GM21825 (cell line): Measurements from ENCODE around the gene PIP4K2B.

Experiments used
- ATAC-seq: cut with Tn5 transposase; IDR thresholded peaks from one replicate; pipeline ENCODE4 v1.9.1; 2021; ENCODE audit warnings: mild to moderate bottlenecking, moderate library complexity; ENCODE audit not compliant: unreplicated experiment

Gene PIP4K2B

GRCh38 chr17:38779965-38780752, 19.2 kb downstream of the PIP4K2B start:
- ATAC-seq = no peak

DNA sequence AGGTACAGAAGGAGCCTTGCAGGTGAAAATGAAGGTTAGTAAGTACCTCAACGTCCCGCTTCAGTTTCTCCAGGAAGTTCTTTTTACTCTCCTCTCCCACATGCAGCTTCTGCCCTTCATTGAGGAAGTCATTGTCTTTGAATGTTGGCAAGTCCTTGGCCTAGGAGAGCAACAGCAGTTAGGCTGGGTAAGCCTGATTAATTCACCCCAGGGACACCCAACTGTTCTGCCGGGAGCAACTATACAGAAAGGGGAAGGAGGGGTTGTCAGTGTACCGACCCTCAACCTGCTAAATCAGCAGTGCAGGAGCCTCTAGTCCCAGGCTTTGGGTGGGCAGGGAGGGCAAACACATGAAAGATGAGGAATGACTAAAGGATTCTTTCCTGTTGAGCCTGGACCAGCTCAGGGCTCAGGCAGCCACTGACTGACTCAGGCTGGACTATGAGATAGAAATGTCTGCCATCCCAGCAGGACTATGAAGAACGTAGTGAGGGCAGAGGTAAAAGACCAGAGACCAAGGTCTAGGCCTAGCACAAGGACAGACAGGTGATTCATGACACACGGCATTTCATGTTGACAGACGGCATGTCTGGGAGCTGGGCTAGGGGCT, 21.6 kb downstream of the PIP4K2B start:
- ATAC-seq = no peak

GRCh38 chr17:38773258-38773657, 26.1 kb downstream of the PIP4K2B start:
- no peak for ATAC-seq

GRCh38 chr17:38768417-38768816, 30.9 kb downstream of the PIP4K2B start:
- no peak for ATAC-seq

- no peak for ATAC-seq
These were observed 33.0 kb downstream of the PIP4K2B start for GRCh38 chr17:38766341-38766740.

DNA sequence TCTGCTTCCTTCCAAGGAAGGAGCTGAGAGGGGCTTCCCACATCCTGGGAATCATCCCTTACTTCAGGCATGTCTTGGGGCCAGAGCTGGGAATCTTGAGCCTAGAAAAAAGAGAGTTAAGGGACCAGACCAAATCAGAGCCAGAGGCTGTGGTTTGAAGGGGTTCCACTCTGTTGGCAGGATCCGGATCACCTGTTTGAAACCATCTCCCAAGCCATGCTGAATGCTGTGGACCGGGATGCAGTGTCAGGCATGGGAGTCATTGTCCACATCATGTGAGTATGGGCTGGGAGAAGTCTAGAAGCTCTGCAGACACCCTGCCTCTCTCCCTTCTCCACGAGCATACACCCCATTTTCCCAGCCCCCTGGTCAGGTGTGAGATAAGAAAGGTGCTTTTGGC, 37.1 kb downstream of the PIP4K2B start:
- no peak for ATAC-seq

DNA sequence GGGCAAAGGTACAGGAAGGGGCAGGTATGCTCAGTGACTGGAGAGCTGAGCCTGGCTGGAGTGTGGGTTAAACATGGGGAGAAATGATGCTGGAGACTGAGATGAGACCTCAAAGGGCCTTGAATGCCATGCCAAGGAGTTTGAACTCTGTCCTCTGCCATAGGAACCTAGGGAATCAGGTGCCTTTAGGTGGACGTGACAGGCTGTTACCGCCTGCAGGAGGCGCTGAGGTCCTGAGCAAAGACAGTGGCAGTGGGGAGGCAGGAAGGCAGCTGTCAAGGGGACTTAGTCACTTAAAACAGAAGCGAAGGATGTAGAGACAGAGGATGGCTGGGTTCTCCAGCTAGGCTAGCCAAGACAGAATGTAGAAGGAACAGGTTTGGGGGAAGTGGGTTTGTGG, 37.7 kb downstream of the PIP4K2B start:
- no peak for ATAC-seq

GRCh38 chr17:38753071-38753506, 46.3 kb downstream of the PIP4K2B start:
- no peak for ATAC-seq

GRCh38 chr17:38752308-38753070, 46.9 kb downstream of the PIP4K2B start, which contains the start of gene PSMB3:
TSS of gene PSMB3 (plus strand) at chr17:38752741. CDS start at chr17:38752827, 86 bp downstream.
- ATAC-seq = peak; percentile 75

DNA sequence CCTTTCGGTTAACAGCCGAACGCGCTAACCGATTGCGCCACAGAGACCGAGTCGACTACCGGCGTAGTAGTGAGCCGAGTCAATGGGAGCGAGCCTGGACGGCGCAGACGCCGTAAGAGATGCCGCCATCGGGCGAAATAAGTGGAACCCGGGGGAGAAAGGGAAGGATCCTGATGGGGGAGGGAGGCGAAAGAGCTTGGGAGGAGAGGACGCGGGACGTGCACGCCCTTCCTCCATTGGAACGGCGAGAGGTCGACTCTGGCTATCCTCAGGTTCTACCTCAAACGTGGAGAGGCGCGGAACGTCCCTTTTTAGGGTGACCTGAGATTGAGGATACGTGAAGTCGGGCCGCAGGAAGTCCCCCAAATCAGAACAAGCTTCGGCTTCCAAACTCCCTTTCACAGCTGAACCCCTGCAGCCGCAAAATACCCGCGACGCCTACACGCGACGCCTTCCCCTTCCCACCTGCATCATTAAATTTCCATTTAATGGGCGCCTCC, 47.5 kb downstream of the PIP4K2B start:
- ATAC-seq = peak; percentile 30

- ATAC-seq = no peak
These were observed 48.1 kb downstream of the PIP4K2B start for GRCh38 chr17:38751144-38751807.

- ATAC-seq = no peak
These were observed 48.8 kb downstream of the PIP4K2B start for GRCh38 chr17:38750312-38751121.

GRCh38 chr17:38750044-38750311, 49.4 kb downstream of the PIP4K2B start:
- no peak for ATAC-seq

DNA sequence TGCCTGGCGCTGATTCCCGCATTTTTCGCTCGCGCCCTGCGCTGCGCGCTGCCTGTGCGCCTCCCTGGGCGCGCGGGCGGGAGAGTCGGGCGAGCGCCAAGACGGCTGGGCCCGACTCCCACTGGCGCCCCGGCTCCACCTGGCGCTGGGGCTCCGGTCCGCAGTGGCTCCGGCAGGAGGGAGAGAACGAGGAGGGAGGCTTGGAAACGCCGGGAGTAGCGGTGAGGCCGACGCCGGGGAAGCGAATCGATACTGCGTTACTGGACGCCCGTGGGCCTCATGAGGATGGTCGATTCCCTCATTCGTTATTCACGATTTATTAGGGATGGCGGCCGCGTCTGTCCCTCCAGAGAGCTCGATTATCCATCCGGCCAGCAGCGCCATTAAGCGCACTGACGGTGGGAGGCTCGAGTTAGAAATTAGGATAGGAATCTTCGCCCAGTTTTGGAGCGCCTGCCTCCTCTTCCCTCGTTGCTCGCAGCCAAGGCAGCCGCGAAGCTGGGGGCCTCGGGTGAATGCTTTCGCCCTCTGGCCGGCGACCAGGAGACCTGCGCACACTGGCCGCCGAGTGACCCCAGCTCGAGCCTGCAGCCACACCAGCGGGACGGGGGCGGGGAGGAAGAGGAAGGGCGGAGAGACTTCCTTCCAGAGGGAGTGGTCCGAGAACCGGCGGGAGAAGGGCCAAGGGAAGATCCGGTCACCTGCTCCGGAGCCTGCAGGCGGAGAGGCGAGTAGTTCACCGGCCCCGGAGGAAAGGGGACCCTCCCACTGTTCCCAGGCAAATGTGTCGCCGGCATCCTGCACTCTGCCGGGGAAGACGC, 49.9 kb downstream of the PIP4K2B start:
- ATAC-seq = no peak

DNA sequence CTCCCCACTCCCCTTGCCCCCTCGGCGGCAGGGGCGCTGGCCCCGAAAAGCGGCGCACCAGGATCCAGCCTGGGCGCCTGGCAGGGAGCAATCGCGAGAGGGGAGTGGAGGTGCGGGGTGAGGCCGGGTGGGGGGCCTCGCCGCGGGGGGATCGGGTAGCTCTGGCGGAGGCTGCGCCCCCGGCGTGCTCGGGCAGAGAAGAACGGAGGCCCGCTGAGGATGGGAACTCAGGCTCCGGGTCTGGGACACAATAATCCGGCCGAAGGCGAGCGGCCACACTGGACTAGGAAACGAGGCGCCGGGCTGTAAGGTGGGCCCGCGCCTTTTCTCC, 50.5 kb downstream of the PIP4K2B start:
- ATAC-seq = no peak

GRCh38 chr17:38748149-38748891, 51.0 kb downstream of the PIP4K2B start, which contains the start of gene PCGF2:
TSS of gene PCGF2 (minus strand) at chr17:38748336. CDS start at chr17:38740402, 7,934 bp downstream.
- no peak for ATAC-seq

DNA sequence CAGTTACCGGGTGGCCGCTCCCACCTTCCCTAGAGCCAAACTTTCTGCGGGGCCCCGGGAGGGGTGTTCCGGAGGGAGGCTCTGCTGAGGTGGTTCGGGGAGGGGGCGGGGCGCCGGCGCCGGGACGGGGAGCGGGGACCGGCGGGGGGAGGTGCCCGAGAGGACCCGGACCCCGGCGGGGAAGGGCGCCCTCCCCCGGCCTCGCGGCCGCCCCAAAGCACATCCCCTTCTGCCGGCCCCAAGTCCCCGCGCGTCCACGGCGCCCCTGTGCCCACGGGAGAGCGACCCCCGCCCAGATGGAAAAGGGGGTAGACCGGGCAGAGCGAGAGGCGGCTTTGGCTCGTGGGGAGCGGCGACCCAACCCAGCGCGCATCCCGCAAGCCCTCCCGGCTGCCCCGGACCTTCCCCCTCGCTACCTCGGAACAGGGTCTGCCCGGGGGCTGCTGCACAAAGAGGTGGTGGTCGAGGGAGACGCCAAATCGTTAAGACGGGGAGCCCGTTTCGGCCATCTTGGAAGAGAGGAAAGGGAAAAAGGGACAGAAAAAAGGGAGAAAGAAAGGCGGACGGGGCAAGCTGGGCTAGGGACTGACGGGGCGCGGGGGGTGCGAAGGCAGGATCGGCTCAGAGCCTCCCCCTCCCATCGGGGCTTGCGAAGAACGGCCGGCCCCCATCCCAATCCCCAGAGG, 51.8 kb downstream of the PIP4K2B start:
- no peak for ATAC-seq

- ATAC-seq = no peak
These were observed 52.4 kb downstream of the PIP4K2B start for GRCh38 chr17:38746849-38747462.
